Cardiac fibroblast (primary cell): Measurements from ENCODE around the gene PUM1.

ENCODE experiments used
- DNase-seq, 2 donors: peaks; one replicate each; pipeline versions ENCODE4 v3.0.0 to v3.0.0-alpha.2; 2010; ENCODE audit warnings: low read depth in 2 of 2
- H3K4me3 ChIP-seq, 2 donors: replicated peaks in 1 of 2; 1 replicate in 1 of 2; 2 replicates in 1 of 2; pipeline ENCODE4 v1.5.1; 2011; ENCODE audit warnings: low read depth in 2 of 2, low read length in 2 of 2, mild to moderate bottlenecking in 2 of 2, moderate library complexity in 1 of 2
- CTCF ChIP-seq: IDR thresholded peaks from one replicate; pipeline ENCODE4 v1.5.1; 2011; ENCODE audit warnings: low read depth, mild to moderate bottlenecking, low read length, inconsistent platforms

The PUM1 gene

DNA sequence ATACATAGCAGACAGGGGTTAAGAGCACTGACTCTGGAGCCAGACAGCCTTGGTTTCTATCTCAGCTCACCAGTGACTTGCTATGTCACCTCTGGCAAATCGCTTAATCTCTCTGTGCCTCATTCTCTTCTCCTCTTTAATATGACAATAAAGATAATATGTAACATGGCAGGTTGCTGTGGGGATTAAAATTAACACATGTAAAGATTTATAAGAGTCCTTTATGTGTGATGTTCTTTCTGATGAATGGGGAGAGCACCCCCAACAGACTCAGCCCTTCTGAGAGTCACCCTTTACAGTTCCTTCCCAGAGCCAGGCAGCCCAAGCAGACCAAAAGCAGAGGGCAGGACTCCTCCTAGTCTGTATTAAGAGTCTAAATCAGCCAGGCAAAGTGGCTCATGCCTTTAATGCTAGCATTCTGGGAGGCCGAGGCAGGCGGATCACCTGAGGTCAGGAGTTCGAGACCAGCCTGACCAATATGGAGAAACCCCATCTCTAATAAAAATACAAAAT lies 80.5 kb downstream of the PUM1 start:
- no peak for DNase-seq
- no peak for TF ChIP-seq CTCF
- no peak overlapping the region for H3K4me3 ChIP-seq

- TF ChIP-seq CTCF, result no peak
- no peak for DNase-seq
- no peak overlapping the region for H3K4me3 ChIP-seq
Observed at GRCh38 chr1:30984165-30984889, 81.2 kb downstream of the PUM1 start.

- DNase-seq, result peak; percentile 39 to 42
- no peak overlapping the region for H3K4me3 ChIP-seq
- TF ChIP-seq CTCF, result peak; percentile 13
Observed at GRCh38 chr1:30982937-30983336, 82.6 kb downstream of the PUM1 start.

DNA sequence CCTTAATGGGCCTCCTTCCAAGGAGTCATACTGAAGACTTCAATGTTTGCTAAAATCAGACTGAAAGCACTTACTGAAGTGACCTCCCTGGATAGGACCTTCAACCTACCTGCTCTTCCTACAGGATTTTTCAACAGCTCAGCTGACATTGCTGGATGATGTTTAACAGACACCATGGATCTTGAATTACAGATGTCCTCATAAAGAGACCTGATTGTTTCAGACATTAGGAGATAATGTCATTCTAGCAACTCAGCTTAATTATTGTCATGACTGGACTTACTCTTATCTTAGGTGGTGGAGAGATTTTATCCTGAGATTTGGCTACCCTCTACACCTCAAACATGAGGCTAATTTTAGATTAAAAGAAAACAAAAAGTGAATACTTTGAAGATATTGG lies 83.1 kb downstream of the PUM1 start:
- H3K4me3 ChIP-seq, result no peak overlapping the region
- DNase-seq, result no peak
- TF ChIP-seq CTCF, result no peak

GRCh38 chr1:30981172-30981571 lies 84.3 kb downstream of the PUM1 start:
- TF ChIP-seq CTCF, result no peak
- no peak for DNase-seq
- no peak overlapping the region for H3K4me3 ChIP-seq

DNA sequence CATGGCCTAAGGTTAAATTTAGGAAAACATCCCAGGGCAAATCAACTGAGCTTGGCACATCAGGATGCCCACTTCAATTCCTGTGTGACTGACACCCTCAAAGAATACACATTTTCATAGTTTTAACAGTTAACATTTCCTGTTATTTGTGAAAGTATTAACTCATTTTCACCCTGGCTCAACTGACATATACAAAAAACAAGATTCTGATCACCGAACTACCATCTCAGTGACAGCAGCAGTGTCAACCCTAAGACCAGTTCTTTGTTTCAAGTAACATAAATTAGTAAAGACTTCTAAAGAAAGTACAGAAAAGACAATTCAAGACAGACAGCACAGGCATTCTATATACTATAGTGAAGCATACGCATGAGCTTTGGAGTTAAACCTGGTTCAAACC lies 88.0 kb downstream of the PUM1 start:
- no peak for TF ChIP-seq CTCF
- DNase-seq, result no peak
- no peak overlapping the region for H3K4me3 ChIP-seq

- peak; percentile 26 to 41 for DNase-seq
- peak; percentile 25 for TF ChIP-seq CTCF
- no peak overlapping the region for H3K4me3 ChIP-seq
Observed at GRCh38 chr1:30977105-30977504, 88.4 kb downstream of the PUM1 start.
